ENCODE data around the gene POU2F3. TPM values are rescaled to one million over a fixed set of nuclear protein-coding genes. Genes with fewer than 3 reads are reported as not detected.

POU2F3 gene
- total RNA-seq, 4 donors from 2014 or later, result 0.22 TPM; not detected in 3

DNA sequence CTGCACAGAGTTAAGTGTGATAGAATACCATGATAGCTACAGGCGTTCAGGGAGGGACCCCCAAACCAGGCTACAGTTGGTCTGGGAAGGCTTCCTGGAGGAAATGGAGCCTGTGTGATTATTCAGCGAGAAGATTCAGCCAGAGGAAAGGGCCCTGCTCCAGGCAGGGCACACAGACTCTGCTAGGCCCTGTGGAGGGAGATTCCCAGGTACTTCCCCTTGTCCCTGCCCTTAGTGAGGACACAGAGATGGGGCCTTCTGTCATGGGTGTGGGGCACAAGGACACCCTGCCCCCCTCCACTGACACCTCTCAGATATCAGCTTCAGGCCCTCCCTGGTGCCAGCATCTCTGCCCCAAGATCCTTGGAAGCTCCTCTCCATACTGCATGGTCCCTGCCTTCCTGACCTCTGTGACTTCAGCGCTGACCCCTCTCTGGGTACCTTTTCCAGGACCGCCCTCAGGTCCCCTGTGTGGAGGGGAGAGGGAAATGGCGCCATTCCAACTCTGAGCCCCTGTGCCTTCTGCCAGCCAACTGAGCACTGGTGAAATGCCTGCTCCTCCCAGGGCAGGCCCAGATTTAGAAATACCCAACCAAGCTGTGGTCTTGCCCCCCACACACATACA lies 12.6 kb upstream of the POU2F3 start:
- DNase-seq (ENCODE audit: low spot score in 2 of 2), result no peak
- peaks cover 0 to 41% (median 0%) of the 10 kb centered on the region in 3 donors for H3K36me3 ChIP-seq
- TF ChIP-seq, protein P1, sequence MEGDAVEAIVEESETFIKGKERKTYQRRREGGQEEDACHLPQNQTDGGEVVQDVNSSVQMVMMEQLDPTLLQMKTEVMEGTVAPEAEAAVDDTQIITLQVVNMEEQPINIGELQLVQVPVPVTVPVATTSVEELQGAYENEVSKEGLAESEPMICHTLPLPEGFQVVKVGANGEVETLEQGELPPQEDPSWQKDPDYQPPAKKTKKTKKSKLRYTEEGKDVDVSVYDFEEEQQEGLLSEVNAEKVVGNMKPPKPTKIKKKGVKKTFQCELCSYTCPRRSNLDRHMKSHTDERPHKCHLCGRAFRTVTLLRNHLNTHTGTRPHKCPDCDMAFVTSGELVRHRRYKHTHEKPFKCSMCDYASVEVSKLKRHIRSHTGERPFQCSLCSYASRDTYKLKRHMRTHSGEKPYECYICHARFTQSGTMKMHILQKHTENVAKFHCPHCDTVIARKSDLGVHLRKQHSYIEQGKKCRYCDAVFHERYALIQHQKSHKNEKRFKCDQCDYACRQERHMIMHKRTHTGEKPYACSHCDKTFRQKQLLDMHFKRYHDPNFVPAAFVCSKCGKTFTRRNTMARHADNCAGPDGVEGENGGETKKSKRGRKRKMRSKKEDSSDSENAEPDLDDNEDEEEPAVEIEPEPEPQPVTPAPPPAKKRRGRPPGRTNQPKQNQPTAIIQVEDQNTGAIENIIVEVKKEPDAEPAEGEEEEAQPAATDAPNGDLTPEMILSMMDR (IDR thresholded peaks at IDR 0.05), result no peak
- TF ChIP-seq EP300 (IDR thresholded peaks at IDR 0.05), result no peak
- no peak for TF ChIP-seq POLR2A (IDR thresholded peaks at IDR 0.05)
- H3K4me3 ChIP-seq, result no peak overlapping the region
- no peaks in the 10 kb centered on the region for H3K27me3 ChIP-seq
- H3K27ac ChIP-seq, result peak overlapping the region in 3 of 4 donors; percentile 39 to 92 (median 91)
- 84% methylated on average over 5 of the region's 5 CpGs for WGBS, 2 donors
- no peaks in the 10 kb centered on the region for H3K9me3 ChIP-seq
- peaks cover 0 to 70% (median 20%) of the 10 kb centered on the region in 4 donors for H3K4me1 ChIP-seq

DNA sequence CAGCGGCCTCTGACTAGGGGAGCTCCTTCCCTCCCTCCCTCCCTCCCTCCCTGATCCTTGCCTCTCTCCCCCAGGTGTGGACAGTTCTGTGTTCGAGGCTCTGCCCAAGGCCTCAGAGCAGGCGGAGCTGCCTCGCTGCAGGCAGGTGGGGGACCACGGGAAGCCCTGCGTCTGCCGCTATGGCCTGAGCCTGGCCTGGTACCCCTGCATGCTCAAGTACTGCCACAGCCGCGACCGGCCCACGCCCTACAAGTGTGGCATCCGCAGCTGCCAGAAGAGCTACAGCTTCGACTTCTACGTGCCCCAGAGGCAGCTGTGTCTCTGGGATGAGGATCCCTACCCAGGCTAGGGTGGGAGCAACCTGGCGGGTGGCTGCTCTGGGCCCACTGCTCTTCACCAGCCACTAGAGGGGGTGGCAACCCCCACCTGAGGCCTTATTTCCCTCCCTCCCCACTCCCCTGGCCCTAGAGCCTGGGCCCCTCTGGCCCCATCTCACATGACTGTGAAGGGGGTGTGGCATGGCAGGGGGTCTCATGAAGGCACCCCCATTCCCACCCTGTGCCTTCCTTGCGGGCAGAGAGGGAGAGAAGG lies 11.1 kb upstream of the POU2F3 start:
- H3K27ac ChIP-seq, result peak overlapping the region in 2 of 4 donors; percentile 65 to 91
- WGBS, 2 donors, result 77 to 80% methylated on average over 12 to 16 of the region's 16 CpGs

GRCh38 chr11:120229451-120230424 lies 10.2 kb upstream of the POU2F3 start:
- peak in 1 of 2 donors; percentile 6 for TF ChIP-seq EP300 (IDR thresholded peaks at IDR 0.05)
- TF ChIP-seq POLR2A (IDR thresholded peaks at IDR 0.05), result no peak
- TF ChIP-seq, protein P1 (IDR thresholded peaks at IDR 0.05), result peak; percentile 56 to 85 (median 70)
- WGBS, 2 donors, result 45 to 46% methylated on average over 17 of the region's 17 CpGs
- peak overlapping the region in 2 of 4 donors; percentile 65 to 91 for H3K27ac ChIP-seq

More for the DNA sequence above, 11.1 kb upstream of the POU2F3 start:
- H3K27me3 ChIP-seq, result no peaks in the 10 kb centered on the region
- no peaks in the 10 kb centered on the region for H3K9me3 ChIP-seq
- TF ChIP-seq EP300 (IDR thresholded peaks at IDR 0.05), result no peak
- no peak for TF ChIP-seq POLR2A (IDR thresholded peaks at IDR 0.05)
- TF ChIP-seq, protein P1 (IDR thresholded peaks at IDR 0.05), result no peak
- peaks cover 0 to 55% (median 16%) of the 10 kb centered on the region in 4 donors for H3K4me1 ChIP-seq
- H3K36me3 ChIP-seq, result peaks cover 0 to 41% (median 0%) of the 10 kb centered on the region in 3 donors
- DNase-seq (ENCODE audit: low spot score in 2 of 2), result no peak
- H3K4me3 ChIP-seq, result no peak overlapping the region

GRCh38 chr11:120230433-120231071 lies 9.4 kb upstream of the POU2F3 start:
- Histone ChIP-seq H3K36me3 (peaks cover 0 to 41% (median 0%) of the 10 kb centered on the region in 3 donors), H3K4me3 (no peak overlapping the region), H3K4me1 (peaks cover 0 to 38% (median 4%) of the 10 kb centered on the region in 4 donors), H3K27ac (no peak overlapping the region), H3K9me3 (no peaks in the 10 kb centered on the region), H3K27me3 (no peaks in the 10 kb centered on the region)
- no peak for DNase-seq (ENCODE audit: low spot score in 2 of 2)
- TF ChIP-seq EP300 (IDR thresholded peaks at IDR 0.05) (no peak), POLR2A (IDR thresholded peaks at IDR 0.05) (no peak)
- TF ChIP-seq, protein P1 (IDR thresholded peaks at IDR 0.05), result no peak
- 85 to 86% methylated on average over 5 of the region's 5 CpGs for WGBS, 2 donors

More at GRCh38 chr11:120229451-120230424, 10.2 kb upstream of the POU2F3 start:
- no peak for DNase-seq (ENCODE audit: low spot score in 2 of 2)
- H3K27me3 ChIP-seq, result no peaks in the 10 kb centered on the region
- peaks cover 0 to 46% (median 11%) of the 10 kb centered on the region in 4 donors for H3K4me1 ChIP-seq
- peaks cover 0 to 41% (median 0%) of the 10 kb centered on the region in 3 donors for H3K36me3 ChIP-seq
- H3K4me3 ChIP-seq, result no peak overlapping the region
- no peaks in the 10 kb centered on the region for H3K9me3 ChIP-seq
